ENCODE measurements around the gene RRP7A. TPM values are rescaled to one million over a fixed set of nuclear protein-coding genes. Genes with fewer than 3 reads are reported as not detected.
"Not testable (repeated sequence)": the region's sequence is repeated elsewhere in the genome, so short reads cannot be mapped to it uniquely, and the experiment has no call there.

The RRP7A gene
- 14.3 TPM for total RNA-seq
- long read RNA-seq, transcript RRP7A-201 (7 exons, 3,801 nt), result major isoform, 56 of 72 reads
- long read RNA-seq, partial matches to known transcripts, result 8 of 72 reads
- long read RNA-seq, other reads (novel, unspliced or antisense), result 8 of 72 reads

GRCh38 chr22:42519525-42520401, at the start of gene RRP7A:
TSS of gene RRP7A (minus strand) at chr22:42519796. CDS start at chr22:42519786, 10 bp downstream.
- peak; percentile 89 for DNase-seq
- ATAC-seq (ENCODE audit: poor library complexity), result peak; percentile 98
- intact Hi-C loops (cut with DNase I), result no loop called here

GRCh38 chr22:42567950-42568349, 48.4 kb upstream of the RRP7A start:
- DNase-seq; intact Hi-C loops (cut with DNase I); ATAC-seq (ENCODE audit: poor library complexity): not testable (repeated sequence)

GRCh38 chr22:42565956-42566355, 46.4 kb upstream of the RRP7A start:
- DNase-seq, result peak; percentile 23
- intact Hi-C loops (cut with DNase I), result no loop called here
- no peak for ATAC-seq (ENCODE audit: poor library complexity)

- peak; percentile 26 for DNase-seq
- intact Hi-C loops (cut with DNase I), result no loop called here
- no peak for ATAC-seq (ENCODE audit: poor library complexity)
Observed at GRCh38 chr22:42564699-42565098, 45.1 kb upstream of the RRP7A start.

- ATAC-seq (ENCODE audit: poor library complexity); intact Hi-C loops (cut with DNase I); DNase-seq: not testable (repeated sequence)
Observed at GRCh38 chr22:42563943-42564342, 44.3 kb upstream of the RRP7A start.

GRCh38 chr22:42562684-42563083, 43.1 kb upstream of the RRP7A start:
- peak; percentile 33 for DNase-seq
- no peak for ATAC-seq (ENCODE audit: poor library complexity)
- intact Hi-C loops (cut with DNase I), result no loop called here

GRCh38 chr22:42562279-42562678, 42.7 kb upstream of the RRP7A start:
- intact Hi-C loops (cut with DNase I), result no loop called here
- ATAC-seq (ENCODE audit: poor library complexity) (peak; percentile 18), DNase-seq (peak; percentile 19)

- intact Hi-C loops (cut with DNase I), result no loop called here
- DNase-seq (peak; percentile 18), ATAC-seq (ENCODE audit: poor library complexity) (no peak)
Observed at GRCh38 chr22:42561856-42562255, 42.3 kb upstream of the RRP7A start.

- ATAC-seq (ENCODE audit: poor library complexity) (no peak), DNase-seq (peak; percentile 26)
- intact Hi-C loops (cut with DNase I), result no loop called here
Observed at GRCh38 chr22:42560781-42561180, 41.2 kb upstream of the RRP7A start.

GRCh38 chr22:42560381-42560780, 40.8 kb upstream of the RRP7A start:
- DNase-seq (peak; percentile 16), ATAC-seq (ENCODE audit: poor library complexity) (no peak)
- intact Hi-C loops (cut with DNase I), result no loop called here

- ATAC-seq (ENCODE audit: poor library complexity), result peak; percentile 98
- DNase-seq, result peak; percentile 94
- intact Hi-C loops (cut with DNase I), result no loop called here
Observed at GRCh38 chr22:42553475-42554361, 34.1 kb upstream of the RRP7A start, which contains the start of gene SERHL2. TSS of gene SERHL2 (plus strand) at chr22:42553956. CDS start at chr22:42554021, 65 bp downstream.

GRCh38 chr22:42552294-42552647, 32.7 kb upstream of the RRP7A start:
- intact Hi-C loops (cut with DNase I); ATAC-seq (ENCODE audit: poor library complexity); DNase-seq: not testable (repeated sequence)

GRCh38 chr22:42549331-42550060, 29.9 kb upstream of the RRP7A start:
- intact Hi-C loops (cut with DNase I), result no loop called here
- DNase-seq (no peak), ATAC-seq (ENCODE audit: poor library complexity) (no peak)

GRCh38 chr22:42548597-42549330, 29.2 kb upstream of the RRP7A start:
- intact Hi-C loops (cut with DNase I), result no loop called here
- DNase-seq (no peak), ATAC-seq (ENCODE audit: poor library complexity) (no peak)

- DNase-seq; ATAC-seq (ENCODE audit: poor library complexity); intact Hi-C loops (cut with DNase I): not testable (repeated sequence)
Observed at GRCh38 chr22:42548126-42548525, 28.5 kb upstream of the RRP7A start.

- DNase-seq (no peak), ATAC-seq (ENCODE audit: poor library complexity) (no peak)
- intact Hi-C loops (cut with DNase I), result no loop called here
Observed at GRCh38 chr22:42547562-42547961, 28.0 kb upstream of the RRP7A start.

- no peak for DNase-seq
- no peak for ATAC-seq (ENCODE audit: poor library complexity)
- intact Hi-C loops (cut with DNase I), result no loop called here
Observed at GRCh38 chr22:42544686-42545085, 25.1 kb upstream of the RRP7A start.

- DNase-seq; intact Hi-C loops (cut with DNase I): not testable (repeated sequence)
- peak; percentile 72 for ATAC-seq (ENCODE audit: poor library complexity)
Observed at GRCh38 chr22:42539236-42539771, 19.7 kb upstream of the RRP7A start.

Data from Right ventricle myocardium superior (tissue), 1 donor.